IMR-90 (cell line): Measurements from ENCODE around the gene FANCG. TPM values are rescaled to one million over a fixed set of nuclear protein-coding genes. Genes with fewer than 3 reads are reported as not detected.
A peak's percentile ranks its signal among the peaks of the same experiment; 100 is the strongest.

Experiments used
- ATAC-seq: fragments of 200-7000 bp; cut with Tn5 transposase; 2 replicates; pipeline ENCODE4 v1.9.1; 2020; ENCODE audit warnings: low read depth, mild to moderate bottlenecking, moderate library complexity
- BruUV-seq: library from RNA; stranded (reverse); fragments of 400-500 nt; replicated peaks from 2 replicates; lab custom pipeline; 2021; lab: Mats Ljungman, UMichigan
- CTCF ChIA-PET: fragments of 300-600 bp; formaldehyde crosslinking; extraction: SDS; loops from one replicate; lab custom pipeline; 2021; ENCODE audit warnings: antibody characterized with exemption; lab: Yijun Ruan, JAX
- POLR2A ChIA-PET: fragments of 300-600 bp; sonication (Branson Sonifier 250); formaldehyde crosslinking; loops from one replicate; lab custom pipeline; 2022; ENCODE audit warnings: antibody characterized with exemption; ENCODE audit not compliant: unreplicated experiment; lab: Charles Lee
- DNase-seq: peaks from one replicate; pipeline ENCODE4 v3.0.0; 2013
- H2AFZ ChIP-seq: replicated peaks from 2 replicates; pipeline ENCODE3; 2013; ENCODE audit warnings: low read length, mild to moderate bottlenecking; ENCODE audit not compliant: poor library complexity
- H2AK5ac ChIP-seq: 2 replicates; pipeline ENCODE4 v1.6.1; 2013; ENCODE audit warnings: low read depth, low read length, inconsistent platforms
- H2AK9ac ChIP-seq: replicated peaks from 2 replicates; pipeline ENCODE3; 2013; ENCODE audit warnings: mild to moderate bottlenecking, low read depth, low read length, moderate library complexity; ENCODE audit not compliant: poor library complexity
- H2BK120ac ChIP-seq: 2 replicates; pipeline ENCODE4 v1.6.1; 2013; ENCODE audit warnings: low read depth, low read length, inconsistent platforms
- H2BK15ac ChIP-seq: 3 replicates; pipeline ENCODE4 v1.6.1; 2013; ENCODE audit warnings: low read depth, low read length, inconsistent platforms
- H2BK20ac ChIP-seq: 2 replicates; pipeline ENCODE4 v1.6.1; 2013; ENCODE audit warnings: low read depth, mild to moderate bottlenecking, inconsistent platforms, low read length, moderate library complexity
- H2BK5ac ChIP-seq: 2 replicates; pipeline ENCODE4 v1.6.1; 2013; ENCODE audit warnings: mild to moderate bottlenecking, low read depth, low read length, inconsistent platforms; ENCODE audit not compliant: poor library complexity, severe bottlenecking
- H3K14ac ChIP-seq: replicated peaks from 2 replicates; pipeline ENCODE4 v1.6.1; 2013; ENCODE audit warnings: low read depth, low read length, inconsistent platforms
- H3K18ac ChIP-seq: 2 replicates; pipeline ENCODE4 v1.6.1; 2013; ENCODE audit warnings: low read depth, low read length, control low read depth
- H3K23ac ChIP-seq: 2 replicates; pipeline ENCODE4 v1.6.1; 2013; ENCODE audit warnings: low read depth, low read length, inconsistent platforms
- H3K27ac ChIP-seq: 2 replicates; pipeline ENCODE4 v1.5.1; 2013; ENCODE audit warnings: mild to moderate bottlenecking, control low read depth, low read length; ENCODE audit not compliant: insufficient read depth
- H3K27me3 ChIP-seq: 2 replicates; pipeline ENCODE4 v1.6.1; 2013; ENCODE audit warnings: low read length; ENCODE audit not compliant: control insufficient read depth, insufficient read depth
- H3K36me3 ChIP-seq: 2 replicates; pipeline ENCODE4 v1.6.1; 2013; ENCODE audit warnings: low read length, mixed read lengths; ENCODE audit not compliant: control insufficient read depth, insufficient read depth
- H3K4ac ChIP-seq: 2 replicates; pipeline ENCODE4 v1.6.1; 2013; ENCODE audit warnings: low read depth, low read length, inconsistent platforms
- H3K4me1 ChIP-seq: 2 replicates; pipeline ENCODE4 v1.6.1; 2013; ENCODE audit warnings: low read length, mixed read lengths; ENCODE audit not compliant: control insufficient read depth, insufficient read depth
- H3K4me2 ChIP-seq: 2 replicates; pipeline ENCODE4 v1.6.1; 2013; ENCODE audit warnings: low read depth, mild to moderate bottlenecking, control low read depth, low read length, moderate library complexity
- H3K4me3 ChIP-seq: 2 replicates; pipeline ENCODE4 v1.5.1; 2013; ENCODE audit warnings: low read depth, mild to moderate bottlenecking, control low read depth, low read length, moderate library complexity; ENCODE audit not compliant: insufficient read depth
- H3K56ac ChIP-seq: 2 replicates; pipeline ENCODE4 v1.6.1; 2013; ENCODE audit warnings: low read length, inconsistent platforms; ENCODE audit not compliant: insufficient read depth; ENCODE audit errors: extremely low read depth
- H3K79me1 ChIP-seq, 2 experiments: 2 replicates each; pipeline ENCODE4 v1.6.1; 2013; ENCODE audit warnings: low read length in 2 of 2, inconsistent platforms in 1 of 2, low read depth in 1 of 2
- H3K9ac ChIP-seq: 2 replicates; pipeline ENCODE4 v1.6.1; 2013; ENCODE audit warnings: low read depth, low read length, control low read depth
- H3K9me1 ChIP-seq: 2 replicates; pipeline ENCODE4 v1.6.1; 2013; ENCODE audit warnings: low read length, inconsistent platforms; ENCODE audit not compliant: insufficient read depth
- H3K9me3 ChIP-seq: 2 replicates; pipeline ENCODE4 v1.6.1; 2013; ENCODE audit warnings: low read length; ENCODE audit not compliant: control insufficient read depth, insufficient read depth
- H4K20me1 ChIP-seq: 2 replicates; pipeline ENCODE4 v1.6.1; 2013; ENCODE audit warnings: low read length, inconsistent platforms; ENCODE audit not compliant: insufficient read depth
- H4K5ac ChIP-seq: 2 replicates; pipeline ENCODE4 v1.6.1; 2013; ENCODE audit warnings: mild to moderate bottlenecking, low read depth, low read length, control low read depth
- H4K8ac ChIP-seq, 2 experiments: 2 replicates each; pipeline ENCODE4 v1.6.1; 2013; ENCODE audit warnings: low read depth in 2 of 2, low read length in 2 of 2, control low read depth in 1 of 2, inconsistent platforms in 1 of 2
- H4K91ac ChIP-seq: 2 replicates; pipeline ENCODE4 v1.6.1; 2013; ENCODE audit warnings: low read depth, low read length, inconsistent platforms; ENCODE audit not compliant: insufficient read depth
- CHD1 ChIP-seq: IDR thresholded peaks from 2 replicates; pipeline ENCODE4 v1.6.1; 2012; ENCODE audit warnings: low read depth, low read length, improper control_type of control experiment
- FOS ChIP-seq: fragments of 150-350 bp; IDR thresholded peaks from 2 replicates; pipeline ENCODE4 v1.6.1; 2016; ENCODE audit warnings: low read depth, low read length
- MAFK ChIP-seq: IDR thresholded peaks from 2 replicates; pipeline ENCODE4 v1.6.1; 2012; ENCODE audit warnings: low read depth, low read length, improper control_type of control experiment
- MAZ ChIP-seq: IDR thresholded peaks from 2 replicates; pipeline ENCODE4 v1.6.1; 2012; ENCODE audit warnings: low read depth, mild to moderate bottlenecking, low read length, improper control_type of control experiment, moderate library complexity, borderline replicate concordance
- MXI1 ChIP-seq: IDR thresholded peaks from 2 replicates; pipeline ENCODE4 v1.6.1; 2012; ENCODE audit warnings: low read depth, mild to moderate bottlenecking, low read length, moderate library complexity, borderline replicate concordance
- NFE2L2 ChIP-seq: fragments of 150-350 bp; IDR thresholded peaks from 2 replicates; pipeline ENCODE4 v1.6.1; 2016; ENCODE audit warnings: low read depth, mild to moderate bottlenecking, low read length
- POLR2A ChIP-seq: IDR thresholded peaks from 2 replicates; pipeline ENCODE4 v1.6.1; 2012; ENCODE audit warnings: mild to moderate bottlenecking, low read depth, low read length
- RCOR1 ChIP-seq: IDR thresholded peaks from 2 replicates; pipeline ENCODE4 v1.6.1; 2012; ENCODE audit warnings: mild to moderate bottlenecking, low read length, improper control_type of control experiment; ENCODE audit not compliant: insufficient replicate concordance
- RFX5 ChIP-seq: IDR thresholded peaks from 2 replicates; pipeline ENCODE4 v1.8.0; 2012; ENCODE audit warnings: low read depth, mild to moderate bottlenecking, low read length, moderate library complexity
- SMC3 ChIP-seq: fragments of 150-350 bp; IDR thresholded peaks from 2 replicates; pipeline ENCODE4 v1.6.1; 2016; ENCODE audit warnings: low read depth, mild to moderate bottlenecking, antibody characterized with exemption, low read length, moderate library complexity
- whole genome bisulfite sequencing, 2 experiments: methylation state at CpG; one replicate each; pipeline versions ENCODE4 v1.1.5 to v1.1.7; 2013; ENCODE audit warnings: missing lambda C conversion rate in 2 of 2; ENCODE audit not compliant: insufficient read length in 1 of 2; ENCODE audit errors: extremely low coverage in 2 of 2; 5-methylcytosine and 5-hydroxymethylcytosine counted together
- dilution Hi-C: fragments of 300-500 bp; cut with HindIII; formaldehyde crosslinking; loops from one replicate; pipeline ENCODE4 v1.14.3; 2018; ENCODE audit warnings: low sequenced_read_pairs; ENCODE audit not compliant: unreplicated experiment
- in situ Hi-C: fragments of 300-500 bp; cut with MboI; formaldehyde crosslinking; loops from 3 replicates; pipeline ENCODE4 v1.14.3; 2019; ENCODE audit warnings: low sequenced_read_pairs, inconsistent platforms, mixed read lengths
- intact Hi-C: fragments of 100-400 bp; cut with micrococcal nuclease; formaldehyde crosslinking; loops from 2 replicates; pipeline ENCODE4 v1.10.0; 2022
- polyA plus RNA-seq, 3 experiments: library from polyadenylated mRNA; depleted of rRNA; stranded (reverse); fragments of >200 nt; gene quantifications; 2 replicates each; pipeline ENCODE4 v1.2.3, GENCODE V29; 2012; ENCODE audit warnings: low replicate concordance in 1 of 3
- total RNA-seq: library from RNA; depleted of rRNA; stranded (reverse); fragments of >200 nt; gene quantifications from 2 replicates; pipeline ENCODE4 v1.2.3, GENCODE V29; 2012
- TF ChIP-seq, protein P1 (sequence below): fragments of 150-350 bp; IDR thresholded peaks from 2 replicates; pipeline ENCODE4 v1.6.1; 2017; ENCODE audit warnings: mild to moderate bottlenecking, antibody characterized with exemption, low read length, low read depth
- TF ChIP-seq, protein P2 (sequence below): fragments of 150-350 bp; IDR thresholded peaks from 2 replicates; pipeline ENCODE4 v1.6.1; 2016; ENCODE audit warnings: low read depth, mild to moderate bottlenecking, low read length, moderate library complexity, borderline replicate concordance

The FANCG gene
- total and polyA plus RNA-seq, 2 of the 4 experiments (the other 2 are of a cell fraction) = 16.1 to 19.3 TPM

DNA sequence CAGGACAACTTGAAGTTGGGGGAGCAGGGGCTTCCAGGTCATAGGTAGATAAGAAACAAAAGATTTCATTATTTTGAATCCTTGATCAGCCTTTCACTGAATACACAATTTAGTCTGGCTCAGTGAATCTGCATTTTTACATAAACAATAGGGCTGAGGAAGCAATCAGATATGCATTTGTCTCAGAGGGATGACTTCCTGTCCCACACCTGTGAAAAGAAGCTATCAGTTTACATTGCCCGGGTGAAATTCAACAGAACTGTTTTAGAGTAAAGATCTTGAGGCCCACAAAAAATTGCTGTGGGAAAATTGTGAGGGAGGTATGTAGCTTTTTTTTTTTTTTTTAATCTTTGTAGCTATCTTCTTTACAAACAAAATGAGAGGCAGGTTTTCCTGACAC, 51.9 kb downstream of the FANCG start:
- H2BK20ac ChIP-seq = no peak overlapping the region
- peaks cover 7% of the 10 kb centered on the region for H3K4me1 ChIP-seq
- CTCF ChIA-PET = interaction anchor here (1.3 kb wide), 1 partner anchor 30 kb away, joined by 3 read pairs; no protein-coding TSS in a partner anchor
- H3K79me1 ChIP-seq = no peaks in the 10 kb centered on the region
- no peak overlapping the region for H3K4me2 ChIP-seq
- no peak overlapping the region for H2AK9ac ChIP-seq
- H4K5ac ChIP-seq = no peak overlapping the region
- H3K56ac ChIP-seq = no peak overlapping the region
- no peaks in the 10 kb centered on the region for H4K20me1 ChIP-seq
- H3K27me3 ChIP-seq = no peaks in the 10 kb centered on the region
- peaks cover 8% of the 10 kb centered on the region; the same call in 1 of the 2 replicates for H3K9me1 ChIP-seq
- no peaks in the 10 kb centered on the region for H3K36me3 ChIP-seq
- POLR2A ChIA-PET = no interaction called here
- H2AK5ac ChIP-seq = no peak overlapping the region
- in situ Hi-C loops (no loop called here), dilution Hi-C loops (no loop called here), intact Hi-C loops (no loop called here)
- H3K9me3 ChIP-seq = no peaks in the 10 kb centered on the region
- peak; percentile 51 for DNase-seq
- 0 out of 3 replicates have a peak overlapping the region, but pooled peaks have one; percentile 54 for H2BK15ac ChIP-seq
- H3K23ac ChIP-seq = no peak overlapping the region
- BruUV-seq = no TSS peak
- H4K91ac ChIP-seq = no peak overlapping the region
- no peak overlapping the region for H2BK5ac ChIP-seq
- no peak overlapping the region for H3K18ac ChIP-seq
- no peak overlapping the region for H4K8ac ChIP-seq
- H3K27ac ChIP-seq = no peak overlapping the region
- H3K9ac ChIP-seq = no peak overlapping the region
- no peak overlapping the region for H3K4me3 ChIP-seq
- TF ChIP-seq RCOR1 (no peak), RFX5 (no peak), FOS (no peak), POLR2A (no peak), MAFK (no peak), SMC3 (no peak), CHD1 (no peak), MXI1 (no peak), NFE2L2 (no peak), MAZ (no peak)
- TF ChIP-seq, protein P1, sequence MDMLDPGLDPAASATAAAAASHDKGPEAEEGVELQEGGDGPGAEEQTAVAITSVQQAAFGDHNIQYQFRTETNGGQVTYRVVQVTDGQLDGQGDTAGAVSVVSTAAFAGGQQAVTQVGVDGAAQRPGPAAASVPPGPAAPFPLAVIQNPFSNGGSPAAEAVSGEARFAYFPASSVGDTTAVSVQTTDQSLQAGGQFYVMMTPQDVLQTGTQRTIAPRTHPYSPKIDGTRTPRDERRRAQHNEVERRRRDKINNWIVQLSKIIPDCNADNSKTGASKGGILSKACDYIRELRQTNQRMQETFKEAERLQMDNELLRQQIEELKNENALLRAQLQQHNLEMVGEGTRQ = no peak
- TF ChIP-seq, protein P2, sequence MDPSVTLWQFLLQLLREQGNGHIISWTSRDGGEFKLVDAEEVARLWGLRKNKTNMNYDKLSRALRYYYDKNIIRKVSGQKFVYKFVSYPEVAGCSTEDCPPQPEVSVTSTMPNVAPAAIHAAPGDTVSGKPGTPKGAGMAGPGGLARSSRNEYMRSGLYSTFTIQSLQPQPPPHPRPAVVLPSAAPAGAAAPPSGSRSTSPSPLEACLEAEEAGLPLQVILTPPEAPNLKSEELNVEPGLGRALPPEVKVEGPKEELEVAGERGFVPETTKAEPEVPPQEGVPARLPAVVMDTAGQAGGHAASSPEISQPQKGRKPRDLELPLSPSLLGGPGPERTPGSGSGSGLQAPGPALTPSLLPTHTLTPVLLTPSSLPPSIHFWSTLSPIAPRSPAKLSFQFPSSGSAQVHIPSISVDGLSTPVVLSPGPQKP = no peak
- no peak overlapping the region for H2BK120ac ChIP-seq
- no peak overlapping the region for H2AFZ ChIP-seq
- no peak for ATAC-seq
- WGBS, 2 experiments = no CpG with 5 or more reads among the region's 1 CpG
- no peak overlapping the region for H3K14ac ChIP-seq
- no peak overlapping the region for H3K4ac ChIP-seq
